ENCODE data around the gene TNKS1BP1.
"Not testable (repeated sequence)": the region's sequence is repeated elsewhere in the genome, so short reads cannot be mapped to it uniquely, and the experiment has no call there.

TNKS1BP1 gene

DNA sequence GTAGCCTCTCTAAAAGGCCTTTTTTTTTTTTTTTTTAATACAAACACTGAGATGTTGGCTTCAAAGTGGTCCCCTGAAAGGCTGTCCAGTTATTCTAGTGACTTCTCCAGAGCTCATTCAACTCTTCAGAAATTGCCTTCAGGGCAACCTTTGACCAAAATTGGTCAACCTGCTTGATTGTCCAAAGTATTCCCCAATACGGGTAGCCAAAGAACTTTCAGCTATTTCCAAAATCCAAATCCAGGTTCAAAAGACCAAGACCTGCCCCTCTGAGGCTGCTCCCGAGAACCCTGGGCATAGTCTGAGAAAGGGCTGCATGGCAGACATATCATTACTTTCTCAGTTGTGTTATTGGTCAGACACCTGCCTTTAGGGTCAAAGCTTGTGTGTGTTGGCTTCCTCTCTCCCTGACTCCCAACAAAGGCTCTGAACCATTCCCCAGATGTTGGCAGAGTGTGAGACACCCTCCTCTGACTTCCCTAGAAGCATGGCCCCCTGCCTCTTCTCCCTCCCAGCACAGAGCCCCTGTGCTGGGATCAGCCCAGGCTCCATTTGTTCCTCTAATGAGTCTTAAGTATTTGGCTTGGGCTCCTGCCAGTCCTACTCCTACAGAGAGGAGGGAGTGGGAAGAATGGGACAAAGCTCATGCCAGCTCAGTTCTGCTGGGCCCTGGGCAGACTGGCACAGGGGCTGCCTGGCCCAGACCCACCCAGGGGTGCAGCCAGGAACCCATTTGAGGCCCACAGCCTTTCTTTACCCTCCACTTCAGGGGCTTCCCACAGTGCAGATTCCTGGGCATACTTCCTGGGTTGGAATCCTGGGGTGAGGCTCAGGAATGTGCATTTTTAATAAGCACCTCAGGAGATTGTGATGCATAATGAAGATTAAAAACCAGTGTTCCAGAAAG lies 30.3 kb downstream of the TNKS1BP1 start:
- no peak for TF ChIP-seq CTCF (IDR thresholded peaks at IDR 0.05; ENCODE audit: extremely low read depth, missing control alignments)
- DNase-seq (ENCODE audit: low spot score) = no peak

- no peak for DNase-seq (ENCODE audit: low spot score)
- no peak for TF ChIP-seq CTCF (IDR thresholded peaks at IDR 0.05; ENCODE audit: extremely low read depth, missing control alignments)
These were observed 34.5 kb downstream of the TNKS1BP1 start for GRCh38 chr11:57290288-57290687.

DNA sequence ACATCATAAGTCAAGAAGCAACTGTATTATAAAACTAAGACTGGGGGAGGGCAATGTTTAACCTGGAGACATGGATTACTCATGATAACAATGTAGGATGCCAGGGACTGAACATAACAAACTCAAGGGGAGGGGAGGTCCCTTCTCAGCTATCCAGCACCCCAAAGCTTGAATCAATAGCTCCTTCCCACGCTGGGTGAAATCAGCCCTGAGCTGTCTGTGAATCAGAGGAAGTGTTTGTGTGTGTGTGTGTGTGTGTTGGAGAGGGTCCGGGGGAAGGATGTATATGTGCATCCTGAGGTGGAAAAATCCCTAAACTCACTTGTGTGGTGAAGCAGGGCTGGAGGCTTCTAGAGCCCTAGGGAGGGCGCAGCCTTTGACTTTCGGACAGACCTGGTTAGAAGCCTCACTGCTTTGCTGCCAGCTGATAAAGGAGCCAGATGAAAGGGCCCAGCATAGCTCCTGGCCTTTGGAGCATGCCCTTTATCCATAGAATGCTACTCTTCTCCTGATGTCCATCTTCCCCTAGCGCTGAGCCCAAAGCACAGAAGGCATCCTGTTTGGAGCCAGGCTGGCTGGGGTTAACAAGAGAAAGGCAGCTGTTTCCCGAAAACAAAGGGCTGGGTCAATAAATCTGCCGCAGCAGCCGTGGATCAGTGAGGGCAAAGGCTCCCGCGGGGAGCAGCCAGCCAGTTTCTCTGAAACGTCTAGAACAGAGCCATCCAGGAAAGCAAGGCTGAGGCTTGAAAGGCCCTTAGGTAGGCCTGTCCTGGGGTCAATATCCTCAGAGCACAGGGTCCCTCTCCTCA lies 35.8 kb downstream of the TNKS1BP1 start:
- TF ChIP-seq CTCF (IDR thresholded peaks at IDR 0.05; ENCODE audit: extremely low read depth, missing control alignments) = no peak
- DNase-seq (ENCODE audit: low spot score) = no peak

- TF ChIP-seq CTCF (IDR thresholded peaks at IDR 0.05; ENCODE audit: extremely low read depth, missing control alignments) = no peak
- no peak for DNase-seq (ENCODE audit: low spot score)
These were observed 36.9 kb downstream of the TNKS1BP1 start for GRCh38 chr11:57287884-57288283.

DNA sequence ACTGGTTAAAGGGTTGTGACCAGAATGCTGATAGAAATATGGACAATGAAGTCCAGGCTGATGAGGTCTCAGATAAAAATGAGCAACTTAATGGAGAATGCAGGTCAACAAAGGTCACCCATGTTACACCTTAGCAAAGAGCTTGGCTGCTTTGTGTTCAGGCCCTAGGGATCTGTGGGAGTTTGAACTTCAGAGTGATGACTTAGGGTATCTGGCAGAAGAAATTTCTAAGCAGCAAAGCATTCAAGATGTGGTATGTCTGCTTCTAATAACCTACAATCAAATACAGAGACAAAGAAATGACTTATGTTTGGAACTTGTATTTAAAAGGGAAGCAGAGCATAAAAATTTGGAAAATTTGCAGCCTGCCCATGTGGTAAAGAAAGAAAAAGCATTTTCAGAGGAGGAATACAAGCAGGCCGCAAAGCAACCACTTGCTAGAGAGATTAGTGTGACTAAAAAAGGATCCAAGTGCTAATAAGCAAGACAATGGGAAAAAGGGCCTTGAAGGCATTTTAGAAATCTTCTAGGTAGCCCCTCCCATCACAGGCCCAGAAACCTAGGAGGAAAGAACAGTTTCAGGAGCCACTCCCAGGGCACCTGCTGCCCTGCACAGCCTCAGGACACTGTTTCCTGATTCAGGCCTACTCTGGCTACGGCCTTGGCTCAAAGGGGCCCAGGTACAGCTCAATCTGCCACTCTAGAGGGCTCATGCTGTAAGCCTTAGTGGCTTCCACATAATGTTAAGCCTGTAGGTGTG lies 41.3 kb downstream of the TNKS1BP1 start:
- no peak for DNase-seq (ENCODE audit: low spot score)
- TF ChIP-seq CTCF (IDR thresholded peaks at IDR 0.05; ENCODE audit: extremely low read depth, missing control alignments) = no peak

DNA sequence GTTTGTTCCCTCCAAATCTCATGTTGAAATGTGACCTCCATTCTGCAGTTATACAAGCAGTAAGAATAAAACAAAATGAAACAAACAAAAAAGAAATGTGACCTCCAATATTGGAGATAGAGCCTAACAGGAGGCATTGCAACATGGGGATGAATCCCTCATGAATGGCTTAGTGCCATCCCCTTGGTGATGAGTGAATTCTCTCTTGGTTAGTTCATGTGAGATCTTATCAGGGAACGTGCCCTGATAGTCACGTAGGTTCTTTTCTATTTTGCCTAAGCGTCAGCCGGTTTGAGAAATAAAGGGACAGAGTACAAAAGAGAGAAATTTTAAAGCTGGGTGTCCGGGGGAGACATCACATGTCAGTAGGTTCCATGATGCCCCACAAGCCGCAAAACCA lies 43.2 kb downstream of the TNKS1BP1 start:
- DNase-seq (ENCODE audit: low spot score) = not testable (repeated sequence)

DNA sequence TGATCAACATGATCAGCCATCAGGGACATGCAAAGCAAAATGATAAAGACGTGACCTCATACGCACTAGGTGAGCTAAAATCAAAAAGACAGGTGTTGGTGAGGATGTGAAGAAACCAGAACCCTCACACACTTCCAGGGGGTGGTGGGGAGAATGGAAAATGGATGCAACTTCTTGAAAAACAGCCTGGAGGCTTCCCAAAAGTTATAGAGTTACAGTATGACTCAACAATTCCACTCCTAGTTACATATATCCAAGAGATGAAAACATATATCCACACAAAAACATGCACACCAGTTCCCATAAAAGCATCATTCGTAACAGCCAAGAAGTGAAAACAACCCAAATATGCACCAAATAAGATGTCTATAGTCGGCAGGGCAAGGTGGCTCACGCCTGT lies 45.6 kb downstream of the TNKS1BP1 start:
- DNase-seq (ENCODE audit: low spot score) = no peak

More for the DNA sequence above, 45.6 kb downstream of the TNKS1BP1 start:
- no peak for TF ChIP-seq CTCF (IDR thresholded peaks at IDR 0.05; ENCODE audit: extremely low read depth, missing control alignments)

All from GM20000 (cell line).